GM12875 (cell line): ENCODE results near the gene HSP90AB1.

Experiments used
- H3K4me3 ChIP-seq: one replicate; pipeline ENCODE4 v1.5.1; 2011; ENCODE audit warnings: low read depth, low read length, control low read depth
- CTCF ChIP-seq: IDR thresholded peaks from 2 replicates; pipeline ENCODE4 v1.5.1; 2011; ENCODE audit warnings: low read depth, mild to moderate bottlenecking, control low read depth, inconsistent platforms, low read length, moderate library complexity, borderline replicate concordance; ENCODE audit not compliant: insufficient read depth

The HSP90AB1 gene

DNA sequence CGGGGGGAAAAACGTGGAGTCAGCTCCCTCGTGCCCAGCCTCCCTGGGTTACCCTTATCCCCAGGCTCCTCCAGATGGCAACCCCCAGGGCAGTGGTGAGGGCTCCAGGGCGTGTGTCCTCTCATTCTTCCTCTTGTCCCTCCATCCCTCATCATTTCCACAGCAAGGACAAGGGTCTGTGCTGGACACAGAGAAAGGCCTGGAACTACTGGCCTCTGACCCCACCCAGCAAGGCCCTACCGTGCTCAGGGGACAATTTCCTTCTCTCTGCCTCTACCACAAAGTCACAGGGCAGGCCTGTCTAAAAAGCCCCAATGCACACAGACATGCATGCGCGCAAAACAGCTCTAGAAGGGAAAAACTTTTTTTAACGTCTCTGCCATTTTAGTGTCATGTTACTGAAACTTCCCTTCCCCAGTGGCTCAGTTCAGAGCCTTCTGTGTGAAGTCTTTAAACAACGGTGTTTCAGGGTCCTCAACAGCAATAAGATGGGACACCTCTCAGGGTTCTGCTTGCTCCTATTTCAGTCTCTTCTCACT lies 11.5 kb downstream of the HSP90AB1 start:
- TF ChIP-seq CTCF, result no peak

DNA sequence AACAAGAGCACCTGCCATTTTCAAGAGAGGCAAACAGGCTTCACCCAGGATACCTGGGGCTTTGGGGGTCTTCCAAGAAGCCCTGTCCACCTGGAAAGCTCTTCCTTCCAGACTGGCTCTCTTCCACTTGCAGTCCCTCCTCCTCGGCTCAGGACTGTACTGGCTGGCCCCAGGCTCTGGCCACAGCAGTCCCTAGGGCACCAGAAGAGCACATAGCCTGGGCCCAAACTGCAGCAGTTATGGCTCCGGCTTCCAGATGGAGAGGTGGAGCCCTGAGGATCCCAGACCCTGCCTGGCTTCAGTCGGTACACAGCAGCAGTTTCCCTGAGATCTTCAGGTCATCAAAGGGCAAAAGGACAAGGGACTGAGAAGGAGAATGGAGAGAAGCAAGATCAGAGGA lies 12.0 kb downstream of the HSP90AB1 start:
- no peak for TF ChIP-seq CTCF
- H3K4me3 ChIP-seq, result no peak overlapping the region

More for the DNA sequence above, 11.5 kb downstream of the HSP90AB1 start:
- no peak overlapping the region for H3K4me3 ChIP-seq

DNA sequence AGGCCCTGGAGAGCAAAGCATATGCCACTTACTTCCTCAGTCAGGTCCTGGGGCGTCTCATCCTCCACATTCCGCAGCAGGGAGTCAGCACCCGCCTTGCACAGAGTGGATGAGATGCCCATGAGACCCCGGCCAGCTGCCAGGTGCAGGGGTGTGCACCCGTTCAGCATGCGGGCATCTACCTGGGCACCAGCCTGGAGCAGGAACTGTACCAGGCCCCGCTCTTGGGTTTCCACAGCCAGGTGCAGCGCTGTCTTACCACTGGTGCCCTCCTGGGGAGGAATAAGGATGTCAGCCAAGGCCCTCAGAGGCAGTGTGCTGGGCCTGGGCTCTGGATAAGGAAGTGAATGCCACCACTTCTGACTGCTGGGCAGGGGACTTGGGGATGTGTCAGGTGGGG lies 13.1 kb downstream of the HSP90AB1 start:
- no peak overlapping the region for H3K4me3 ChIP-seq
- no peak for TF ChIP-seq CTCF

DNA sequence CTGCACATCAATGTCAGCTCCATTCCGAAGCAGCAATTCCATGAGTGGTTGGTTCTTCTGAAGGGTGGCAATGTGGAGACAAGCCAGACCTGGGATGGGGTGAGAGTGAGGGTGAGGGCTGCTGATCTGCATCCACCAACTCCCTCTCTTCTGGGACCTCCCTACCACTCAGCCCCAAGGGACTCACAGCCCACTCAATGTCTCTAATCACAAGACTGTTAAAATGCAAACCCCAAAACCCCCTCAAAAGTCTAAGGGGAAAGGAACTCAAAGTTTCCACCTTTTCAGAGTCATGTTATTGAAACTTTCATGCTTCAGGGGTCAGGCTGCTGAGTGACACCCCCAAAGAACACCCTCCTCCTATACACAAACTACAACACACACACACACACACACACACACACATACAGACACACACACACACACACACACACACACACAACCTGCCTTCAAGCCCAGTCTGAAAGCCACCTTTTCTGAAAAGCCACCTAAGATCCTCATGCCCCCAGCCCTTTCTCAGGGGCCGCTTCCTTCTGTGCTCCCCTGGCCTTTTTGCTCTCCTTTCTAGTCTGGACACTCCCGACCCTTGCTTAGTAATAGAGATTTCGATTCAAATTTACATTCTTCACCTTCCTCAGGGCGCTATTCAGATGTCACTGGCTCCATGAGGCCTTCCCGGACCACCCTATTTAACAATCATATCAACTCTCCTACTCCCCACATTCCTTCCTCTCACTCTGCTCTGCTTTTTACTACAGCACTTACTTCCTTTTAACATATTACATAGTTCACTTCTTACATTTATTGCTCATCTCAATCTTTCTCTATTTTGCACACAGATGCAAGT lies 13.8 kb downstream of the HSP90AB1 start:
- TF ChIP-seq CTCF, result no peak

GRCh38 chr6:44261581-44261980 lies 14.7 kb downstream of the HSP90AB1 start:
- TF ChIP-seq CTCF, result no peak
- H3K4me3 ChIP-seq, result peak overlapping the region; percentile 77

More for the DNA sequence above, 13.8 kb downstream of the HSP90AB1 start:
- H3K4me3 ChIP-seq, result peak overlapping the region; percentile 22

DNA sequence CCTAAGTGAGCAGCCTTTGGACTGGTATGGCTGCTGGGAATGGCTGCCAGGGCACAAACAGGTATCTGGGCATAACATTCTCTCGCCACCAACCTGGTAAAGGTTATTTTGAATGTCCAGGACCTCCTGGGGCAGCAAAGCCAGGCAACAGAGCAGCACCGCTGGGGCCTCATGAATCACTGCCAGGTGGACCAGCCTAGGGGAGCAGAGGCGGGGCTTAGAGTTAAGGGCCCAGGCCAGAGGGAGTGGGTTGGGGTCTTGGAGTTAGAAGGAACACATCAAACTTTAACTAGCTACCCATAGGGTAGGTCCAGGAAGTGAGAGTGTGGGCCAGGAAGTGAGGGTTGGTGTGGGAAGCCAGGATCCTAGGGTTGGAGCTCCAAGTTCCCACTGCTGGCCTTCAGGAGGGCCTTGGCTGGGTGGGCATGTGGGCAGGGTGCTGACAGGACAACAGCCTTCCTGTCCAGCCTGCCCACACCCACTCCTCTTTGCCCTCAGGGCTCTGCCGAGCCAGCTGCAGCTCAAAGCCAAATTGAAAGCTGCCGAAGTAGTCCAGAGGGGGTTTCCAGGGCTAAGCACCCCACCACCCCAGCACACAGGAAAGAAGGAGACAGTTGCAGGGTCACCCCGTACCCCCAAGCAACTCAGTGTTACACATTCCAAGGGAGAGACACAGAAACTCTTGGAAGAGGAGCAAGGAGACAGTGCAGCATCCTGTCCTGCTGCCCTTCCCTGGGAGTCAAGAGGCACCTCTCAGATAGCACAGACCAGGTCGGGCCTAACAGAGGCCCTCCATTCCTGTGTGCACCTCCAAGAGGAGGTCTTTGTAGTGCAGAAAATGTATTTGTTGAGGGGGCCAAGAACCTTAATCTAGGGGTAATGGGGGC lies 15.8 kb downstream of the HSP90AB1 start:
- peak overlapping the region; percentile 77 for H3K4me3 ChIP-seq
- no peak for TF ChIP-seq CTCF
